Measurements from ENCODE around the gene ANO9.

Gene ANO9

DNA sequence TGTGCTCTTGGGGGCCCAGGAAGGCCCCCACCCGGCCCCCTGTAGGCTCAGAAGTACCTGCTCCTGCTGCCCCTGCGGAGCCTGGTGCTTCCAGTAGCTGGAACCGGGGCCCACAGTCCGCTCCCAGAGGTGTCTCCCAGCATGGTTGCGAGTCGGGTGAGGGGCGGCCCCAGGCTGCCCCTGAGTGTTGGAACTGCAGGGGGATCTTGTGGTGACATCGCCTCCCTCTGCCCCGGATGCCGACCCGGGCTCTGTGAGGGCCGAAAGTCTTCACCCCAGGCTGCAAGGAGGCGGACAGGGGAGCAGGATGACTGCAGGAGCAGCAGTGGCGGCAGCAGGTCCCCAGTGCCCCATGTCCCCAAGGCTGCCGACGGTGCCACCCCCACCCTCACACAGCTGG is 57.3 kb downstream of the ANO9 start:
- TF ChIP-seq, protein P1, sequence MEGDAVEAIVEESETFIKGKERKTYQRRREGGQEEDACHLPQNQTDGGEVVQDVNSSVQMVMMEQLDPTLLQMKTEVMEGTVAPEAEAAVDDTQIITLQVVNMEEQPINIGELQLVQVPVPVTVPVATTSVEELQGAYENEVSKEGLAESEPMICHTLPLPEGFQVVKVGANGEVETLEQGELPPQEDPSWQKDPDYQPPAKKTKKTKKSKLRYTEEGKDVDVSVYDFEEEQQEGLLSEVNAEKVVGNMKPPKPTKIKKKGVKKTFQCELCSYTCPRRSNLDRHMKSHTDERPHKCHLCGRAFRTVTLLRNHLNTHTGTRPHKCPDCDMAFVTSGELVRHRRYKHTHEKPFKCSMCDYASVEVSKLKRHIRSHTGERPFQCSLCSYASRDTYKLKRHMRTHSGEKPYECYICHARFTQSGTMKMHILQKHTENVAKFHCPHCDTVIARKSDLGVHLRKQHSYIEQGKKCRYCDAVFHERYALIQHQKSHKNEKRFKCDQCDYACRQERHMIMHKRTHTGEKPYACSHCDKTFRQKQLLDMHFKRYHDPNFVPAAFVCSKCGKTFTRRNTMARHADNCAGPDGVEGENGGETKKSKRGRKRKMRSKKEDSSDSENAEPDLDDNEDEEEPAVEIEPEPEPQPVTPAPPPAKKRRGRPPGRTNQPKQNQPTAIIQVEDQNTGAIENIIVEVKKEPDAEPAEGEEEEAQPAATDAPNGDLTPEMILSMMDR (IDR thresholded peaks at IDR 0.05; ENCODE audit: low read depth, low read length), result no peak
- Histone ChIP-seq H3K36me3 (peaks cover 28% of the 10 kb centered on the region), H3K27me3 (ENCODE audit: insufficient read depth, low read depth, severe bottlenecking) (no peaks in the 10 kb centered on the region), H3K27ac (no peak overlapping the region), H3K9me3 (ENCODE audit: severe bottlenecking) (peaks cover 14% of the 10 kb centered on the region), H3K4me3 (ENCODE audit: low read depth, low read length) (no peak overlapping the region)
- no peak for DNase-seq

DNA sequence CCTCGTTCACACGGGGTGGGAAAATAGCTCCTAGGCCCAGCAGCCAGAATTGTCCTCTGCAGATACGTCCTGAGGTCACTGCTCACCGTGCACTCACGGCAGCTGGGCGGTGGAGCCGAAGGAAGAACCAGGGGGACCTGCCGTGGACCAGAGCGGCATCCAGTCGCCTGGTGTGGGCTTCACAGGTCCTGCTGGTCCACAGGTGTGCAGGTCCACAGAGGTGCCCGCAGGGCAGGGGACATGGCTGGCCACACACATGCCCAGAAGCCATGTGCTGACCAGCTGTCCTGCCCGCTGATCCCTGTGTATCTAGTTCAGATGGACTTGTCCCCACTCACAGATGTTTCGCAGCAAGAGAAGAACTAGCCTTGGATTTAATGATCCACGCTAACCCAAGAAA is 58.4 kb downstream of the ANO9 start:
- peak overlapping the region; percentile 19; the same call in 1 of the 2 replicates for H3K27ac ChIP-seq
- DNase-seq, result no peak
- H3K9me3 ChIP-seq (ENCODE audit: severe bottlenecking), result peaks cover 14% of the 10 kb centered on the region
- peaks cover 37% of the 10 kb centered on the region for H3K36me3 ChIP-seq
- no peaks in the 10 kb centered on the region for H3K27me3 ChIP-seq (ENCODE audit: insufficient read depth, low read depth, severe bottlenecking)
- TF ChIP-seq, protein P1 (IDR thresholded peaks at IDR 0.05; ENCODE audit: low read depth, low read length), result no peak
- H3K4me3 ChIP-seq (ENCODE audit: low read depth, low read length), result no peak overlapping the region

DNA sequence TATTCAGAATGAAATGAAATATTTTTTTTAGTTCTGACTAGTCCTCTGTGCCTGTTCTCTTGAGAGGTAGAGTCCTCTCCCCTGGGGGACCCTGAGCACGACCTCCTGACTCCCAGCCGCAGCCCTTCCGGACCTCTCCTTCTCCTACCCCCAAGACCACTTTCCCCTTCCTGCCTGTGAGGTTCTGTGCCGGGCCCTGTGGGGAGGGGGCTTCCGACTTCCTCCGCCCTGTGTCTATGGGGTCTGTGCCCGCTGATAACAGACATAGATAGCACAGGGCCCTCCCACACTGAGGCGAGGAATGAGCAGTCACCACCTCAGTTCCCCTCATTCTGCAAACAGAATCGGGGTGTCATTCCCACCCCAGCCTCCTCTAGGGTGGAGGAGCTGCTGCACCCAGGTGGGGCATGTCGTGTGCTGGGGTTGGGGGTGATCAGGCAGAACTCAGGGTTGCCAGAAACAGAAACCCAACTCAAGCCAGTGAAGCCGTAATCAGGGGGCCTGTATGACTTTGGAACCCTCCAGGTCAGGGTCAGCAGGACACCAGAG is 59.7 kb downstream of the ANO9 start:
- Histone ChIP-seq H3K27ac (no peak overlapping the region), H3K36me3 (peaks cover 48% of the 10 kb centered on the region), H3K27me3 (ENCODE audit: insufficient read depth, low read depth, severe bottlenecking) (no peaks in the 10 kb centered on the region), H3K4me3 (ENCODE audit: low read depth, low read length) (no peak overlapping the region), H3K9me3 (ENCODE audit: severe bottlenecking) (peaks cover 14% of the 10 kb centered on the region)
- no peak for DNase-seq
- TF ChIP-seq, protein P1 (IDR thresholded peaks at IDR 0.05; ENCODE audit: low read depth, low read length), result no peak

DNA sequence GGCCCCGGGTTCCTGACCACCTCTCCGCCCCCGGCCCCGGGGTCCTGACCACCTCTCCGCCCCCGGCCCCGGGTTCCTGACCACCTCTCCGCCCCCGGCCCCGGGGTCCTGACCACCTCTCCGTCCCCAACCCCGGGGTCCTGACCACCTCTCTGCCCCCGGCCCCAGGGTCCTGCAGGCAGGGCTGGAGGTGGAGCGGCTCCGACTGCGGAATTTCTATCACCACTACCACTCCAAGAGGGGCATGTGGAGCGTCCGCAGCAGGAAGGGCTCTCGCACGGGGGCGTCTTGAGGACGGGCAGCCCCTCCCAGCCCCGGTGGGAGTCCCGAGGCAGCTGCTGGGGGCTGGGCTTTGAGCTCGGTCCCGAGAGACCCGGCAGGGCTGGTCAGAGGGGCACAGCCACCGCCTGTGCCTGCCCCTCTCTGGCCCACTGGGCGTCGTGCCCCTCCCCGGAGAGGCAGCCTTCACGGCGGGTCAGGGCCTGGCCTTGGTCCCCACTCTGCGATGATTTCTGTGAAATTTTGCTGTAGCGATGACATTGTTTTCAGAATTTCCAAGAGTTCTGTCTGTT is 60.2 kb downstream of the ANO9 start:
- Histone ChIP-seq H3K27ac (no peak overlapping the region), H3K9me3 (ENCODE audit: severe bottlenecking) (peaks cover 10% of the 10 kb centered on the region), H3K4me3 (ENCODE audit: low read depth, low read length) (no peak overlapping the region), H3K36me3 (peaks cover 52% of the 10 kb centered on the region), H3K27me3 (ENCODE audit: insufficient read depth, low read depth, severe bottlenecking) (no peaks in the 10 kb centered on the region)
- DNase-seq, result no peak
- TF ChIP-seq, protein P1 (IDR thresholded peaks at IDR 0.05; ENCODE audit: low read depth, low read length), result no peak

DNA sequence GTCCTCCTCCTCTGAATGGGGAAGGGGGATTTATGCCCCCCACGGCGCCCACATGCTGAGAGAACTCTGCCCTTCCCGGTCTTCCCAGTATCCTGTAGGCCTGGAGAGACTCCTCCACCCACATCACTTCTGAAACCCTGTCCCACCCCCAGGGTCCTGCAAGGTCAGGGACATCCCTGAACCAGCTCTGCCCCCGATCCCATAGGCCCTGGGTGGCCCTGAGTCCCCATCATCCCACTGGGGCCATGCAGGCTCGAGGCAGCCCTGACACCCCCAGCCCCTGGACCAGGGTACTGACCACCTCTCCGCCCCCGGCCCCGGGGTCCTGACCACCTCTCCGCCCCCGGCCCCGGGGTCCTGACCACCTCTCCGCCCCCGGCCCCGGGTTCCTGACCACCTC is 60.8 kb downstream of the ANO9 start:
- Histone ChIP-seq H3K9me3 (ENCODE audit: severe bottlenecking) (peaks cover 4% of the 10 kb centered on the region), H3K4me3 (ENCODE audit: low read depth, low read length) (no peak overlapping the region), H3K27me3 (ENCODE audit: insufficient read depth, low read depth, severe bottlenecking) (no peaks in the 10 kb centered on the region), H3K36me3 (peaks cover 52% of the 10 kb centered on the region), H3K27ac (no peak overlapping the region)
- TF ChIP-seq, protein P1 (IDR thresholded peaks at IDR 0.05; ENCODE audit: low read depth, low read length), result no peak
- DNase-seq, result no peak

DNA sequence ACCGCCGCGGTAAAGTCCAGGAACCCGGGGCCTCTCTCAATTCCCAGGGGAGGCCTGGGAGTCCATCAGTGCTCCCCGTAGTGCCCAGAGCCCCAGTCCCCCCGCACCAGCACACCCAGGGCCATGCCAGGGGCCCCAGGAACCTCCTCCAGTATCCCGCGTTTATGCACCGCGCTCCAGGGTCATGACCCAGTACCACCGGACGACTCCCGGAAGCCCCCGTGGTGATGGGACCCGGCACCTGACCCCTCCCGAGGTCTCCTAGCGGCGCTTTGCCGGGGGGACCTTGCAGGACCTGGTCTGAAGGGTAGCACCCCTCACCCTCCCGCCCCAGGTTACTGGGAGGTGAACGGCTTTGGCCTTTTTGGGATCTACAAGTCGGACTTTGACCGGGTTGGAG is 61.3 kb downstream of the ANO9 start:
- no peak for DNase-seq
- no peak overlapping the region for H3K4me3 ChIP-seq (ENCODE audit: low read depth, low read length)
- TF ChIP-seq, protein P1 (IDR thresholded peaks at IDR 0.05; ENCODE audit: low read depth, low read length), result no peak
- no peak overlapping the region for H3K27ac ChIP-seq
- H3K36me3 ChIP-seq, result peaks cover 55% of the 10 kb centered on the region
- no peaks in the 10 kb centered on the region for H3K9me3 ChIP-seq (ENCODE audit: severe bottlenecking)
- no peaks in the 10 kb centered on the region for H3K27me3 ChIP-seq (ENCODE audit: insufficient read depth, low read depth, severe bottlenecking)
